Measurements from ENCODE around the gene BMPR1B.
"Not testable (repeated sequence)": the region's sequence is repeated elsewhere in the genome, so short reads cannot be mapped to it uniquely, and the experiment has no call there.

Gene BMPR1B

DNA sequence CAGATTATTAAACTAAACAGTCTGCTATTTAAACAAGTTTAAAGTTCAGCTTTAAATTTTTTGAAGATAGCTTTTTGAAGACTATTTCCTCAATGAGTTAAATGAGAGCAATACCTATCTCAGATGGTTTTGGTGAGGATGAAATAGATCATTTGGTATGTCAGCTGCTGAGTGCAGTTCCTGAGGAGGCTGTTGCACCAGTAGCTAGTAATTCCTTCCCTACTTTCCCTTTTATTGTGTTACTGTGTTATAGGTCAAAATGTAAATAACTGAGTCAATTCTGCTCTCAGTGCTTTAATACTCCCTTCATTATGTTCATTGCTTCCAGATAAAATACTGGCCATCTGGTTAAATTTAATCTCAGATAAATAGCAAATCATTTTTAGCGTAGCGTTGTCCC lies 48.6 kb downstream of the BMPR1B start:
- Histone ChIP-seq H3K9ac (ENCODE audit: low read length) (no peak overlapping the region), H3K27me3 (ENCODE audit: control insufficient read depth in 1 of 2, insufficient read depth in 2 of 2, low read length in 2 of 2) (no peaks in the 10 kb centered on the region), H3K9me3 (ENCODE audit: low read length) (no peaks in the 10 kb centered on the region), H3K27ac (ENCODE audit: low read depth, low read length) (no peak overlapping the region), H3K4me3 (ENCODE audit: low read depth in 1 of 2, low read length in 2 of 2) (no peak overlapping the region), H3K4me1 (ENCODE audit: insufficient read depth, low read length) (no peaks in the 10 kb centered on the region), H3K36me3 (ENCODE audit: insufficient read depth, low read length) (no peaks in the 10 kb centered on the region)

DNA sequence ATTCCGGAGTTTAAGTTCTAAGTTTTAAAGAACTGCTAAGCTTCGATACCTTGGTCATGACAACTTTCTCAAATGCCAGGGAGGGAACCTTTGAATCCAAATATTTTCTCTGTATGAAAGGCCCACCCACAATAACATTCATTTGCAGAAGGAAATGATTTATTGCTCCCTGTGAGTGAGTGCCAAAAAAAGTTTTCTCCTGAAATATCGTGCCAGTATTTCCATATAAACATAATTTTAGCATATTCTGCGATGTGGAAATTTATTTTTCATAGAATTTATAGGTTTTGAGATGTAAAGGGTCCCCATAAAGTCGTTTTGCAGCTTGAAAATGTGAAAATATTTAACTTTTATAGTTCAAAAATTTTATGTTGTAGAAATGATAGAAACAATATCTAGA lies 53.9 kb downstream of the BMPR1B start:
- Histone ChIP-seq H3K4me3 (ENCODE audit: low read depth in 1 of 2, low read length in 2 of 2) (no peak overlapping the region), H3K4me1 (ENCODE audit: insufficient read depth, low read length) (no peaks in the 10 kb centered on the region), H3K27me3 (ENCODE audit: control insufficient read depth in 1 of 2, insufficient read depth in 2 of 2, low read length in 2 of 2) (no peaks in the 10 kb centered on the region), H3K36me3 (ENCODE audit: insufficient read depth, low read length) (no peaks in the 10 kb centered on the region), H3K9me3 (ENCODE audit: low read length) (no peaks in the 10 kb centered on the region), H3K9ac (ENCODE audit: low read length) (no peak overlapping the region), H3K27ac (ENCODE audit: low read depth, low read length) (no peak overlapping the region)

DNA sequence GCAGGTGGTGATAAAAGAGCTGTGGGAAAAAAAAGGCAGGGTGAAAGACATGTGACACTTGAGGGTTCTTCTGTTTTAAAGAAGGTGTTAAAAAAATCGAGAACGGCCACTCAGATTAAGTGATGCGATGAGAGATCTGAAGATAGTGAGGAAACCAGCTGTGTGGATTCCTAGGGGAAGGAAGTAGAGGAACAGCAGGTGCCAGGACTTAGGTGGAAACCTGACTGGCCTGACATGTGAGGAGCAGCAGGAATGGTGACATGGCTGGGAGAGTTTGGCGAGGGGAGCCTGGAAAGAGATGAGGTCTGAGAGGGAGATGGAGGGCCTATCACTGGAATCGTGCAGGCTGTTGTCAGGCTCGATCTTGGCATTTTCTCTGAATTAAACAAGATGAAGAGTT lies 55.5 kb downstream of the BMPR1B start:
- H3K27ac ChIP-seq (ENCODE audit: low read depth, low read length), result no peak overlapping the region
- no peaks in the 10 kb centered on the region for H3K36me3 ChIP-seq (ENCODE audit: insufficient read depth, low read length)
- no peak overlapping the region for H3K9ac ChIP-seq (ENCODE audit: low read length)
- no peaks in the 10 kb centered on the region for H3K27me3 ChIP-seq (ENCODE audit: control insufficient read depth in 1 of 2, insufficient read depth in 2 of 2, low read length in 2 of 2)
- H3K4me1 ChIP-seq (ENCODE audit: insufficient read depth, low read length), result no peaks in the 10 kb centered on the region
- H3K4me3 ChIP-seq (ENCODE audit: low read depth in 1 of 2, low read length in 2 of 2), result no peak overlapping the region
- H3K9me3 ChIP-seq (ENCODE audit: low read length), result no peaks in the 10 kb centered on the region

DNA sequence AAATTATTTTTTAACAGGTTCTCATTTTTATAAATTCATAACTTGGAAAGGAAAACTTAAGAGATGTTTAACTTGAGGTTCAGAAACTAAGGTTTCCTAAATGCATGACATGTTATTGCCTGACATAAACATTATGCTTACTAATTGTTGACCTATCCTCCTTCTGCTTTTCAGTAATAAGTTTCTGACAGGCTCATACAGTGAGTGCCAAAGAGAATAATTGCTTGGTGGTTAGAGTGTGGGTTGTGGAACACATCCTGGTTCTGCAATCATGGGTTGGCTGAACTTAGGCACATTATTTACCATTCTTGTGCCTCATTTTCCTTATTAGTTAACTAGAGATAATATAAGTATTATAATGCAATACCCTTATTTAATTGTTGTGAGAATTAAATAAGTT lies 56.5 kb downstream of the BMPR1B start:
- Histone ChIP-seq H3K4me1 (ENCODE audit: insufficient read depth, low read length) (no peaks in the 10 kb centered on the region), H3K4me3 (ENCODE audit: low read depth in 1 of 2, low read length in 2 of 2) (no peak overlapping the region), H3K36me3 (ENCODE audit: insufficient read depth, low read length) (no peaks in the 10 kb centered on the region), H3K27me3 (ENCODE audit: control insufficient read depth in 1 of 2, insufficient read depth in 2 of 2, low read length in 2 of 2) (no peaks in the 10 kb centered on the region), H3K9me3 (ENCODE audit: low read length) (no peaks in the 10 kb centered on the region), H3K27ac (ENCODE audit: low read depth, low read length) (no peak overlapping the region), H3K9ac (ENCODE audit: low read length) (no peak overlapping the region)

DNA sequence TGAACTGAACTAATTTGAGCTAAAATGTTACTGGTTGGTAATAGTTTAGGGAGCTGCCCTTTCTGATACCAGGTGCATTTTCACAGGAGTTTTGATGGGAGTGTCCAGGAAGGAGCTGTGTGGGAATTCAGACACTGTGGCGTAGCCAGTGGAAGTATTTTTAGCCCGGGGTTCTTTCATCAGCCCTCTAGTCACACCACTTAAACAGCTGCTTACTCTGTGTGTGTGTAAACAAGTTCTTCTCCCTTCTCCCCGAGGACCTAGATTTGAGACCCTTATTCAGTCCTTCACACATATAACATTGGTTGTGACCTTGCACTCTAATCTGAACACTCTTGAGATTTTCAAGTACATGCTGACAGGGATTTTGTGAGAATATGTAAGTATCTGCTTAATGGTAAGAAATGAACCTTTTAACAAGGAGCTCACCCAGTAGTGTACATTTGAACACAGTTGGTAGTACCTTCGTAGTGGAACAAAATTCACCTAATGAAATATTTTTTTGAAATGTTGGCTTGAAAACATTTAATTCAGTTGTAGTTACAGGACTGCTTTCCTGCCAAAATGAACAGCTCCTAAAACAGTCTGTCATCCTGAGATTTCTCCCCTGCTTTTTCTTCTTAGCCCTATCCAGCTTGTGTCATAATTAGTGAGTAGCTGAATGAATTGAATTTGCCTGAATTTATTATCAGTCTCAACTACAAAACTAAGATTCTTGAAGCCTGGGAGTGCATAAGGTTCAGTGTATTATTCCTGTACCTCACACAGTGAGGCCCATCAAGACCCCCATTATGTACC lies 61.8 kb downstream of the BMPR1B start:
- Histone ChIP-seq H3K27ac (ENCODE audit: low read depth, low read length) (no peak overlapping the region), H3K9ac (ENCODE audit: low read length) (no peak overlapping the region), H3K4me3 (ENCODE audit: low read depth in 1 of 2, low read length in 2 of 2) (no peak overlapping the region), H3K36me3 (ENCODE audit: insufficient read depth, low read length) (no peaks in the 10 kb centered on the region), H3K9me3 (ENCODE audit: low read length) (no peaks in the 10 kb centered on the region), H3K4me1 (ENCODE audit: insufficient read depth, low read length) (no peaks in the 10 kb centered on the region), H3K27me3 (ENCODE audit: control insufficient read depth in 1 of 2, insufficient read depth in 2 of 2, low read length in 2 of 2) (no peaks in the 10 kb centered on the region)

DNA sequence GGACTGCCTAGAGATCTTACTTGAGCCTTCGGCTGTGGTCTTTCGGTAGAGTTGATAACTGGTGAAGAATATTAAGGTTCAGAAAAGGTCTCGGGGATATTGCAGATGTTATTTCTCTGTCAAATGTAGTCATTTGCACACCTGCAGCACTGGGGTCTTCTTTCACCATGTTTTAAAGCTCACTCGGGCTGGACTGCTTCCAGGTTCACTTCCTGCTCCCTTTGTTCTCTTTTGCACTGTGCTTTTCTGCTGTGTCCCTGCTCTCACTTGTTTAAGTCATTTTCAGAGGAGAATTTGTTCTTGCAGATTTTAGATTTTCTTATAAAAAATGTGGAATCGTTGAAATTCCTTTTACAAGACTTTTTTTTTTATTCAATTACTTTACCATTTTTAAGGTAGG lies 68.5 kb downstream of the BMPR1B start:
- Histone ChIP-seq H3K4me3 (ENCODE audit: low read depth in 1 of 2, low read length in 2 of 2) (no peak overlapping the region), H3K9ac (ENCODE audit: low read length) (no peak overlapping the region), H3K36me3 (ENCODE audit: insufficient read depth, low read length) (no peaks in the 10 kb centered on the region), H3K9me3 (ENCODE audit: low read length) (no peaks in the 10 kb centered on the region), H3K4me1 (ENCODE audit: insufficient read depth, low read length) (no peaks in the 10 kb centered on the region), H3K27me3 (ENCODE audit: control insufficient read depth in 1 of 2, insufficient read depth in 2 of 2, low read length in 2 of 2) (no peaks in the 10 kb centered on the region), H3K27ac (ENCODE audit: low read depth, low read length) (no peak overlapping the region)

DNA sequence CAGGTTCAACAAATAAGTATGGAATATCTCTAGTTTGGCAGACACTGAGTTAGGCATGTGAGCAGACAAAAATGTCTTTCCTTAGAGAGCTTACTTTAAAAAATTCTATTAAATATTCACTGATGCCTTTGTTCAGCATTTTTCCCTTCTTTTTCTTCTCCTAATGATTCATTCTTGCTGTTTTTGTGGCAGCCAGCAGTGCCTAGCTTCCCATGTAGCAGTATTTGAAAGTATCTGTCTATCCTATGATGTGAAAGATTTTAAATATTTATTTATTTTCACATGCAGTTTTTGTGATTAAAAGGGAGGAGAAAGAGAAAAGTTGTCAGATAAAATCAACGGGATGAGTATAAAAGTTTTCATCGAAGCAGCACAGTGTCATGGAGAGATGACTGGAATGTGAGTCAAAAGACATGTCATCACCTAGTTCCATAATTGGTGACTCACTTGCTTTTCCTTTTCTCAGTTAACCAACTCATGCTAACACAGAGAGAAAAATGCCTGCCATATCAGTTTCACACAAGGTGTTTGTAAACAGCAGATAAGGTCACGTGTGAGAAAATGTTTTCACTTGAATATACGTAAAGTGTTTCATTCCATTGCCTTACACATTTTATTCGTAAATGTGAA lies 69.8 kb downstream of the BMPR1B start:
- Histone ChIP-seq H3K36me3 (ENCODE audit: insufficient read depth, low read length) (no peaks in the 10 kb centered on the region), H3K27ac (ENCODE audit: low read depth, low read length) (no peak overlapping the region), H3K4me3 (ENCODE audit: low read depth in 1 of 2, low read length in 2 of 2) (no peak overlapping the region), H3K9me3 (ENCODE audit: low read length) (no peaks in the 10 kb centered on the region), H3K27me3 (ENCODE audit: control insufficient read depth in 1 of 2, insufficient read depth in 2 of 2, low read length in 2 of 2) (no peaks in the 10 kb centered on the region), H3K9ac (ENCODE audit: low read length) (no peak overlapping the region), H3K4me1 (ENCODE audit: insufficient read depth, low read length) (no peaks in the 10 kb centered on the region)

DNA sequence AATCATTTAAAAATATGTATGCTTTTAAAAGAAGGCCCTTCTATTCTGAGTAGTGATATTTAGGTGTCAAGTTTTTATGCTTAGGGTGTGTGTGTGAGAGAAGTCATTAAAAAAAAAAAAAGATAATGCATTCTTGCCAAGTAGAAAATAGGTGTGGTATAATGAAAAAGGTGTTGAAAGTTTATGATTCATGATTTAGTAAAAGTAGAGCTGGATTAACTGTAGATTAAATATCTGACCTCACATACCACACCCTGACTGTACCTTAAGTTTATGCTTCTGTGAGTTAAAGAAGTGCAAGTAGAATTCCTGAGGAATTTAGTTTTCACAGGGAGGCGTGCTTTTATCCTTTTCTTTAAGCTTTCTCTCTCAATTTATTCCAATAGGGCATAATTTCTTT lies 71.1 kb downstream of the BMPR1B start:
- Histone ChIP-seq H3K4me1 (ENCODE audit: insufficient read depth, low read length) (no peaks in the 10 kb centered on the region), H3K36me3 (ENCODE audit: insufficient read depth, low read length) (no peaks in the 10 kb centered on the region), H3K9ac (ENCODE audit: low read length) (no peak overlapping the region), H3K4me3 (ENCODE audit: low read depth in 1 of 2, low read length in 2 of 2) (no peak overlapping the region), H3K27me3 (ENCODE audit: control insufficient read depth in 1 of 2, insufficient read depth in 2 of 2, low read length in 2 of 2) (no peaks in the 10 kb centered on the region), H3K27ac (ENCODE audit: low read depth, low read length) (no peak overlapping the region), H3K9me3 (ENCODE audit: low read length) (no peaks in the 10 kb centered on the region)

GRCh38 chr4:94831607-94832006 lies 73.9 kb downstream of the BMPR1B start:
- Histone ChIP-seq H3K36me3 (ENCODE audit: insufficient read depth, low read length) (no peaks in the 10 kb centered on the region), H3K9me3 (ENCODE audit: low read length) (no peaks in the 10 kb centered on the region), H3K4me3 (ENCODE audit: low read depth in 1 of 2, low read length in 2 of 2) (no peak overlapping the region), H3K9ac (ENCODE audit: low read length) (no peak overlapping the region), H3K27ac (ENCODE audit: low read depth, low read length) (no peak overlapping the region), H3K27me3 (ENCODE audit: control insufficient read depth in 1 of 2, insufficient read depth in 2 of 2, low read length in 2 of 2) (no peaks in the 10 kb centered on the region), H3K4me1 (ENCODE audit: insufficient read depth, low read length) (no peaks in the 10 kb centered on the region)

DNA sequence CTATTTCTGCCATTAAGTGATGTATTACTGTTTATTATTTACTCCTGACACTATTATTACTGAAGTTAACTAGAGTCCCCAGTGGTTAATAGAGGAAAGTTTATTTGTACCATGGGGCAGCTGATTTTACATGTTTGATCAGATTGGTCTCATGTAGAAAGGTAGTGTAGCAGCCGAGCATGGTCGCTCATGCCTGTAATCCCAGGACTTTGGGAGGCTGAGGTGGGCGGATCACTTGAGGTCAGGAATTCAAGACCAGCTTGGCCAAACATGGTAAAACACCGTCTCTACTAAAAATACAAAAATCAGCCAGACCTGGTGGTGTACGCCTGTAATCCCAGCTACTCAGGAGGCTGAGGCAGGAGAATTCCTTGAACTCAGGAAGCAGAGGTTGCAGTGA lies 74.6 kb downstream of the BMPR1B start:
- not testable (repeated sequence) for H3K9ac ChIP-seq (ENCODE audit: low read length); H3K27ac ChIP-seq (ENCODE audit: low read depth, low read length); H3K9me3 ChIP-seq (ENCODE audit: low read length); H3K4me3 ChIP-seq (ENCODE audit: low read depth in 1 of 2, low read length in 2 of 2); H3K27me3 ChIP-seq (ENCODE audit: control insufficient read depth in 1 of 2, insufficient read depth in 2 of 2, low read length in 2 of 2); H3K4me1 ChIP-seq (ENCODE audit: insufficient read depth, low read length); H3K36me3 ChIP-seq (ENCODE audit: insufficient read depth, low read length)

GRCh38 chr4:94833394-94833793 lies 75.6 kb downstream of the BMPR1B start:
- no peaks in the 10 kb centered on the region for H3K36me3 ChIP-seq (ENCODE audit: insufficient read depth, low read length)
- H3K27ac ChIP-seq (ENCODE audit: low read depth, low read length), result no peak overlapping the region
- H3K27me3 ChIP-seq (ENCODE audit: control insufficient read depth in 1 of 2, insufficient read depth in 2 of 2, low read length in 2 of 2), result no peaks in the 10 kb centered on the region
- no peak overlapping the region for H3K9ac ChIP-seq (ENCODE audit: low read length)
- H3K9me3 ChIP-seq (ENCODE audit: low read length), result no peaks in the 10 kb centered on the region
- no peak overlapping the region for H3K4me3 ChIP-seq (ENCODE audit: low read depth in 1 of 2, low read length in 2 of 2)
- no peaks in the 10 kb centered on the region for H3K4me1 ChIP-seq (ENCODE audit: insufficient read depth, low read length)

DNA sequence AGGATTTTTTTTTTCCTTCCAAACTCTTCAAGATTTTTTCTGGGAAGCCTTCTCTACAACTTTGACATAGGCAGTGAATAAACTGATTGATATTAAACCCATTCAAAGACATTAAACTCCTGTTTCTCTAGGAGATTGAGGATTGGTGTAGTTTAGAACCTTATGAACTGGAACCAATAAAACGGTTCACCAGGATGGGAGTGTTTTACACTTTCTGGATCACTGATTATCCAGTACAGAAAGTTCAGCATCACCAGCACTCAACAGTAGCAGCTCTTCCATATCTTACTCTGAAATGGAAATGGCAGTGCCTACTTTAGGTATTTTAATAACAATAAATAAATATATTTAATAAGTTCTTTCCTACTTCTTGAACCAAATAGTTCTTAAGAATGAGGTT lies 76.7 kb downstream of the BMPR1B start:
- H3K27ac ChIP-seq (ENCODE audit: low read depth, low read length), result no peak overlapping the region
- H3K27me3 ChIP-seq (ENCODE audit: control insufficient read depth in 1 of 2, insufficient read depth in 2 of 2, low read length in 2 of 2), result no peaks in the 10 kb centered on the region
- H3K4me1 ChIP-seq (ENCODE audit: insufficient read depth, low read length), result no peaks in the 10 kb centered on the region
- H3K36me3 ChIP-seq (ENCODE audit: insufficient read depth, low read length), result no peaks in the 10 kb centered on the region
- H3K9me3 ChIP-seq (ENCODE audit: low read length), result no peaks in the 10 kb centered on the region
- no peak overlapping the region for H3K4me3 ChIP-seq (ENCODE audit: low read depth in 1 of 2, low read length in 2 of 2)
- no peak overlapping the region for H3K9ac ChIP-seq (ENCODE audit: low read length)
